CD4-positive, alpha-beta T cell treated with Interleukin-10 for 1 hour (primary cell): Measurements from ENCODE around the gene BANP.
"Not testable (repeated sequence)": the region's sequence is repeated elsewhere in the genome, so short reads cannot be mapped to it uniquely, and the experiment has no call there.

Experiments
- DNase-seq: peaks from one replicate; pipeline ENCODE4 v3.0.0-alpha.2; 2020

Gene BANP

DNA sequence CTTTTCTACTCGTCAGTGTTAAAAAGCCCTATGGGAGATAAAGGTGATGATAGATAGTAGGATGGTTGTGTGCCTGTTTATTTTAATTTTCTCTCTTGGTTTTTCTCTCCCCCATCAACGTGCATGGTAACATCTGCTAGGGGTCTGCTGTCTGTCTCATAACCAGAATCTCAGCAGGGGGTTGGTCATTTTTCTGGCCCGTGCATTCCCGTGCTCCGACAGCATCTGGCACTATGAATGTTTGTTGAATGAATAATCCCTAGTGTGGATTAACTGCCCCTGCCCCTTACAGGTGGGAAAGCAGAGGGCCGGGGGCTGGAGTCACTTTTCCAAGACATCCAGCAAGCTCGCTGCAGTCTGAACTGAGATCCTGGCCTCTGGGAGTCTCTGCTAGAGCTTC is 21.2 kb upstream of the BANP start:
- DNase-seq: no peak

DNA sequence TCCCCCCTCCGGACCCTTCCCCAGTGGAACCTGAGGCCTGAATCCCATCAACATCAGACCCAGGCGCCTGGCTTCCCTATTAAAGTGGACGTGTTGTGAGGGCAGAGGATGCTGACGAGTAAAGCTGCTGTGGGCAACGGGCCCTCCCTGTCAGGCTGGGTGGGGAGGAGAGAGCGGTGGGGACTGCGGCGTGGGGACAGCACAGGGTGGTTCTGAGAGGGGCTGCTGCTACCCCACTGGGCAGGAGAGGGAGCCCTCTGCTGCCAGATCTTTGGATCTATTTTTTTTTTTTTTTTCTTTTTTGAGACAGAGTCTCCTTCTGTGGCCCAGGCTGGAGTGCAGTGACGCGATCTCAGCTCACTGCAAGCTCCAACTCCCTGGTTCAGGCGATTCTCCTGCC is 20.8 kb upstream of the BANP start:
- DNase-seq: no peak

DNA sequence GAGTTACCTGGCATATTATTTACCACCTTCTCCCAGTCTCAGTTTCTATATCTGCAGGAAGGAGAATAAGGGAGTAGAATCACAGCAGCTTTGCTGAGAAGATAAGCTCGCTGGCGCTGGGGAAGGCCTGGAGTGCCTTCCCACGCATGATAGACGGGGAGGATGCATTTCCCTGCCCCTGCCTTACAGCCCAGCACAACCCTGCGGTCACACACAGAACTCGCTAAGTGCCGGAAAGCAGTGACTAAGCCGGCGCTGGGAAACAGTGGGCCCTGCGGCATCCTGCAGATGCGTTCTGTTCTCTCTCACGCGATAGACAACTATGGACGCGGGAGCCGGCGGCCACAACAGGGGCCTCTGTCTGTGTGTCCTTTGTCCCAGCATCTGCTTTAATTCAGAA is 19.7 kb upstream of the BANP start:
- no peak for DNase-seq

DNA sequence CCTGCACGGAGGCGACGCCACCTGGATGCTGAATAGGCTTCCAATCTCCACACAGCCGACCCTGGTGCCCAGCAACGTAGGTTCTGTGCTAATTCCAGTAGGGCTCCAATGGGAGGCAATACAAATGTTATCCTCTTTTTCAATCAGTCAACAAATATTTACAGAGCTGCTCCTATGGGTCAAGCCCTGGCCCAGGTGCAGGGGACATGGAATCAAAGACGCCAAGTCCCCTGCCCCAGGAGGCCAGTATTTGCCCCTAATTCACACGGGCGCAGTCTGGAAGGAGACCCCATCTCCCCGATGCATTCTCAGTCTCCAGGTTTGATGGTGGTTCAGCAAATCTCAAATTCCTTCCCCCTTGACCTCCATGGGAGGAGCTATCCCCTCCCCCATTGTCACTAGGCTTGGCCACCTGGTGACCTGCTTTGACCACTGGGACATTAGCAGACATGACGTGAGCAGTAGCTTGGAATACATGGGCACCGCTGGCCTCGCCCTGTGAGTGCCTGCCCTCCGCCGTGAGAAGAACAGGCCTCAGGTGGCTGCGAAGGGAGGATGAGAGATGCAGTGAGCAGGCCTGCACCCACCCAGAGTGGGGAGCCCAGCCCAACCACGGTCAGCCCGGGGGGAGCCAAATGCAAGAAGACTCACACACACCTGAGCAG is 18.6 kb upstream of the BANP start:
- not testable (repeated sequence) for DNase-seq

DNA sequence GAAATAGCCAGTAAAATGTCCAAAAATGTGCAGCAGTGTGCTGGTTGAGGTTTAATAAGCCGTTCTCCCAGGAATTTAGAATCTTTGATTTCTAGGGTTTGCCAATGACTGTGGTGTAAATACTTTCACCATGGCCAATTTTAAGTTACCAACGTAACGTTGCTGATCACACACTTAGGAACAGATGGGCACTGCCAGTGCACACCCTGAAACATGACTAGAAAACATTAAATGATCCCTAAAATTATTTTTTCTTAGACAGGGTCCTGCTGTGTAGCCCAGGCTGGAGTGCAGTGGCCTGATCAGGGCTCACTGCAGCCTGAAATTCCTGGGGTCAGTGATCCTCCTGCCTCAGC is 18.1 kb upstream of the BANP start:
- DNase-seq: no peak

DNA sequence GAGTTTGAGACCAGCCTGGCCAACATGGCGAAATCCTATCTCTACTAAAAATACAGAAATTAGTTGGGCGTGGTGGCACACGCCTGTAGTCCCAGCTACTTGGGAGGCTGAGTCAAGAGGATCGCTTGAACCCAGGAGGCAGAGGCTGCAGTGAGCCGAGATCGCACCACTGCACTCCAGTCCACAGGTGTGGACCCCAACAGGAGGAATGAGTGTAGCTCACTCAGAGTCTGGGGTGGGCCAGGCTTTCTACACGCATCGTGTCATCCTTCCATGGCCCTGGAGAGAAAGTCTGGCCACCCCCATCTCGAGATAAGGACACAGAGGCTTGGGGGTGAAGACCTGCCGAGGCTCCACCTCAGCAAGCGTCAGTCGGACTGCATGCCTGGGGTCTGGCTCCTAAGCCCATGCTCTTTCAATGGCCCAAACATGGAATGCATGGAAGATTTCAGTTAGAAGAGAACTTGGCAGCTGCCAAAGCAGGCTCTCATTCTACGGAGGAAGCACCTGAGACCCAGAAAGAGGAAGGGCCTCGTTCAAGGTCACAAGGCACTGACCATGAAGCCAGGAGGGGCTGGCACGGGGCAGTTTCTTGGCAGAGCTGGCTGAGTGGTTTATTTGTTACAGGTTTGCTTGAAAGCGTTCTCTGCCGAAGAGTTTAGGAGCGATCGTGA is 16.3 kb upstream of the BANP start:
- DNase-seq: not testable (repeated sequence)

DNA sequence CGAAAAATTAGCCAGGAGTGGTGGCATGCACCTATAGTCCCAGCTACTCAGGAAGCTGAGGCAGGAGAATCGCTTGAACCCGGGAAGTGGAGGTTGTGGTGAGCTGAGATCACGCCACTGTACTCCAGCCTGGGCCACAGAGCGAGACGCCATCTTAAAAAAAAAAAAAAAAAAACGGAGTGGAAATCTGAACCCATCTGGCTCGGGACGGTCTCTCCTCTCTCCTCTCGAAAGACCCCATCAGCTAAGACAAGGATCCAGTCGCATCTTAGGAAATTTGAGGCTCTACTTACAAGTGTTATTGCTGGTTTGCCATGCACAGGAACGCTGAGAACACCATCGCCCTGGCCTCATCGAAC is 15.2 kb upstream of the BANP start:
- not testable (repeated sequence) for DNase-seq

DNA sequence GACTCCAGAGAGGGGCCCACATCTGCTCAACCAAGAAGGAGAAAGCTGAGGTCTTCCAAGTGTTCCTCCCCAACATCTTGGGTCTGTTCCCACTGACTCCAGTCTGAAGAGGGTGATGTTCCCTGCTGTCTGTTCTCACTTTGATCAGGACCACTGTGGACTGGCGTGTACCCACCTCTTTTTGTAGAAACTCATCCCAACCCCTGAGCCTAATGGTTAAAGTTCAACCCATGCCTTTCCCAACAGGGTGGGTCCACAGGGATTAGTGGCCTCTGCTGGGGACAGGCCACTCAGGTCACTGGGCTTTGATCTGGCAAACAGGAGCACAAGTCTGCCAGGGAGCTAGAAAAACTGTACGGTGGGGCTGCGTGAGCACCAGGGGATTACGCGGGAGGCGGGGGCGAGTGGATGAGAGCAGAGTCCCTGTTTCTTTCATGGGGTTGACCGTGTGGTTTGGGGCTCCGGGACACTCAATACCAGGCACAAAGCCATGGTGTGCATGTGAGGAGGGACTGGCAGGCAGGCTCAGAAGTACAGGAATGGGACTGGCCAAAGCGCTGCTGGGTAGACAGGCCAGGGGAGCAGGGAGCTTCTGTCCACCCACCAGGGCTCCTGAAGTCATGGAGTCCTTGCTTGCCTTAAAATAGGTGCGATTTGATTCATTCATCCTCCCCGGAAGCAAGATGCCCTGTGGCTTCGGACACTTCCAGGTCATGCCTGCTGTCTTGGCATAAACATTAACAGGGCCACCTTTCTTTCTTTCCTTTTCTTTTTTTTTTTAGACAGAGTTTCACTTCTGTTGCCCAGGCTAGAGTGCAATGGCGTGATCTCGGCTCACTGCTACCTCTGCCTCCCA is 14.6 kb upstream of the BANP start, which contains the start of gene CA5A:
Gene CA5A, minus strand, starts transcription at position 155 of the 856 bp plus-strand sequence. Its CDS starts 79 bp downstream, at position 76.
- no peak for DNase-seq

DNA sequence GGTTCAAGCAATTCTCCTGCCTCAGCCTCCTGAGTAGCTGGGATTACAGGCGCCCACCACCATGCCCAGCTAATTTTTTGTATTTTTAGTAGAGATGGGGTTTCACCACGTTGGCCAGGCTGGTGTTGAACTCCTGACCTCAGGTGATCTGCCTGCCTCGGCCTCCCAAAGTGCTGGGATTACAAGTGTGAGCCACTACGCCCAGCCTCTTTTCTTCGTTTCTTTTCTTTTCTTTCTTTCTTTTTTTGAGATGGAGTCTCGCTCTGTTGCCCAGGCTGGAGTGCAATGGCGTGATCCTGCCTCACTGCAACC is 14.0 kb upstream of the BANP start:
- DNase-seq: not testable (repeated sequence)

DNA sequence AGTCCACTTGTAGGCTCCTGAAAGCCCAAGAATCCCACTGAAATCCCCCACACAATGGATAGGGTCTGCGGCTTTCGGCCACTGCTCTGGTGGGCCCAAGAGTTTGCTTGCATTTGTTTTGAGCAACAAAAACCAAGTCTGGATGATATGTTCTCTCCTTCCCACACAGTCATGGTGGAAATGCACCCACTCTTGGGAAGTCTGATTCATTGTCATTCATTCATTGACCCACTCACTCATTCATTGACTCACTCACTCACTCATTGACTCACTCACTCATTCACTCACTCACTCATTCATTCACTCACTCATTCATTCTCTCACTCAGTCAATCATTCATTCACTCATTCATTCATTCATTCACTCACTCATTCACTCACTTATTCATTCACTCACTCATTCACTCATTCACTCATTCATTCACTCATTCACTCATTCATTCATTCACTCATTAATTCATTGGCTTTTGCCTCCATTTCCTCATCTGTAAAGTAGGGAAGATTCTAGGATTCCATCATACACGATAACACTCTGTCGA is 12.8 kb upstream of the BANP start:
- DNase-seq: no peak

DNA sequence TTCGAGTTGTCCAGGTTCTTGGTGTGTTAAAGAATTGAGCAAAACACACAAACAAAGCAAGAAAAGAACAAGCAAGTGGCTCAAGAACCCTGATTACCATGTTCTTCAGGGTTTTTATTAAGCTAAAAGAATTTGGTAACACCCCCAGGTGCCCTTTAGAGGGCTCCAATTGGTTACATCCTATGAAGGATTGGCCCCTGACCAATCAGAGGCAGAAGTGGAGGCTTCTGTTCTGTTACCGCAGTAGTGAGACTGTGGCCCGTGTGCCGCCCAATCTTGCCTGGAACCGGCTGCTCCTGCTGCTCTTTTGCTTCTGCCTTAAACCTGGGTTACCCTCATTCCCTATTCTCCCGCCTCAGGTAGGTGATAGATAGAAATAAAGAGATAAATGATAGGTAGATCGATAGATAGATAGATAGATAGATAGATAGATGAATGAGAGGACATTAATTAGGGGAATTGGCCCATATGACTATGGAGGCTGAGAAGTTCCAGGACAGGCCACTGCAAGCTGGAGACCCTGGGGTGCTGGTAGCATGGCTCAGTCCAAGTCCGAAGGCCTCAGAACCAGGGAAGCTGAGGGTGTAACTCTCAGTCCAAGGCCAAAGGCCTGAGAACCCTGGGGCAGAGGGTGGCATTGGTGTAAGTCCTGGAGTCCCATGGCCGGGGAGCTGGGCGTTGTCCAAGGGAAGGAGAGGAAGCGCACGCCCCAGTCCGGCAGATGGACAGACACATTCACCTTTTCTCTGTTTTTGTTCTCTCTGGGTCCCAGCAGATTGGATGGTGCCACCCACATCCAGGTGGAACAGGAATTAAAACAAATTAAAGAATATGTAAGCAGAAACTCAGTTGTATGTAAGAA is 11.4 kb upstream of the BANP start:
- no peak for DNase-seq

DNA sequence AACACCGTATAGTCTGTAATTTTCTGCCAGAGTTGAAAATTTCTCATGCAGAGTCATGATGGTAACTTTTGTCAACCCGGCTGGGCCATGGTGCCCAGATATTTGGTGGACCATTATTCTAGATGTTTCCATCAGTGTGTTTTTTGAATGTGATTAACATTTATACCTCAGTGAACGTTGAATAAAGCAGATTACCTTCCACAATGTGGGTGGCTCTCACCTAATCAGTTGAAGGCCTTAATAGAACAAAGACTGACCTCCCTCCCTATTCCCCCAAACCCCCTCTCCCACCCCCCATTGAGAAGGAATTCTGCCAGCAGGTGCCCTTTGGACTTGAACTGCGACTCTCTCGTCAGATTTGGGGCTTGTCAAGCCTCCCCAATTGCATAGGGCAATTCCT is 8.6 kb upstream of the BANP start:
- no peak for DNase-seq

DNA sequence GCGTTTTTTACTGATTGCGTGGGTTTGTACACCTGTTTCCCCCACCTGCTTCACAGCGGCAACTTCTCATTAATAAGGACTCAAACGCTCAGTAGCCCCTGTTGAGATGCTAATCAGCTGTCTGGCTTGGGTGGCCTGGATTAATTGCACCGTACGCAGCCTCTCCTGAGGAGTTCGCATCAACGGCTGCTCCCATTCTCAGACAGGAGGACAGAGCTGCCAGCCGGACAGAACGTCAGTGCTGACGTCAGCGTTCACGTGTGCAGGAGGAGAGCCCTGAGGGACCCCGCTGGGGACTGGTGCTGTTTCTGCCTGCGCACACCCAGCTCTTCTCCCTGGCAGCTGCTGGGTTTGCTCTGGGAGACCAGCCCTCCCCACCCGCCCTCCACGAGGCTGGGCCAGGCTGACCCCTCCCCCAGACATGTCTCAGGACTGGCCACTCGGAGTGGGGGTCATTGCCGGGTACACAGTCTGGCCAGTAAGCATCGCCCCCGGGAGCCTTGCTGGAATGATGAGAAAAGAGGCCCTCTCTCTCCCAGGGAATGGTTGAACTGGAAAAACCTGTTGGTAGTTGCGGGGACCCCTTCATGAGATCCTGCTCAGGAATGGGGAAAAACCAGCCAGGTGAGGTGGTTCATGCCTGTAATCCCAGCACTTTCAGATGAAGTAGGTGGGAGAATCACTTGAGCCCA is 5.7 kb upstream of the BANP start:
- DNase-seq: no peak

DNA sequence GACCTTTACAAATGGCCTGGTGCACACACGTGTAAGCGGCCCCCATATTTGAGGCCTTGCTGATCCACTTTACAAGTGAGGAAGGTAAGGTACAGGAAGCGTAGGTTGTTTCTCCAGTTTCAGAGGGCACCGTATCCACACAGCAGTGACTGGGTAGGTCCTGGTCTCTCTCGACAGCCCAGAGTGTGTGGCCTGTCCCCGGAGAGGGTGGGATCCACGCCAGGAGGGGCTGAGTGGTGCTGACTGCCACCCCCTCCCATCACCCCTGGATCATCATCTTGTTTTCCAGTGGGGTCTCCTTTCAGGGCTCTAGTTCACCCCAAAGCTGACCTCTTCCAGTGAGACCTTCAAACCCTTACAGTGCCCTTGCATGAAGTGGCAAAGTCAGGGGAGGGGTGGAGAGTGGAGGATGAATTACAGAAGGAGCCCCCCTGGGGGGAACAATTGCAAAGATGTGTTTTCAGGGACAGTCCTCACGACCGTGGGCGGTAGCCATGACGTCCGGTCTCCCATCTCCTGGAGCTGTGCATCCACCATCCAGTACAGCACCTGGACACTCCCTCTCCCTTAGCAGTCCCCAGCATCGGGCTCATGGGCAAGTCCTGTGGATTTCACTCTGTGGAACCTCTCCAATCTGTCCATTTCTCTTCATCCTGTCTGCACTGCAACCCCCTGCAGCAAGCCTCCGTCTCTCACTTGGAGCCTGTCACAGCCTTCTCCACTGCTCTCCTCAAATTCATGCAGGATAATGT is 4.5 kb upstream of the BANP start:
- DNase-seq: no peak

DNA sequence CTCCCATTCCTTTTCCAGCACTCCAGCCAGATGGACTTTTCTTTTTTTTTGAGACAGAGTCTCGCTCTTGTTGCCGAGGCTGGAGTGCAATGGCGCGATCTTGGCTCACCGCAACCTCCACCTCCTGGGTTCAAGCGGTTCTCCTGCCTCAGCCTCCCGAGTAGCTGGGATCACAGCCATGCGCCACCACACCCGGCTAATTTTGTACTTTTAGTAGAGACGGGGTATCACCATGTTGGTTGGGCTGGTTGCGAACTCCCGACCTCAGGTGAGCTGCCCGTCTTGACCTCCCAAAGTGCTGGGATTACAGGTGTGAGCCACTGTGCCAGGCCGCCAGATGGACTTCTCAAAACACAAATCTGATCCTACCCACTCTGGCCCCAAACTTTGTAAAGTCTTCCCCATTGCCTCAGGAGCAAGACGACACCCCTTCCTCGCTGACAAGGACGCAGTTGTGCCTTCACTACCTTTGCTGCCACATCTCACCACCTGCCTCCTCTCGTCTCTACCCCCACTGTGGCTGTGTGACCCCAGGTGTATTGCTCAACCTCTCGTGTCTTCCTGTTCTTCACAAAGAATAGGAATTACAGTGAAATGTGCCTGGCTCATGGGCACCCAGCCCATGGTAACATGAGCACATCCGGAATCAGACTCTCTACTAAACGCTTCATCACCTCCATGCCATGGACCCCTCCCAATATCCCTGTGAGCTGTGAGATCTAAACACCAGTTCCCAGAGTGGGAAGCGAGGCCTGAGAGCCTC is 3.7 kb upstream of the BANP start:
- DNase-seq: no peak

DNA sequence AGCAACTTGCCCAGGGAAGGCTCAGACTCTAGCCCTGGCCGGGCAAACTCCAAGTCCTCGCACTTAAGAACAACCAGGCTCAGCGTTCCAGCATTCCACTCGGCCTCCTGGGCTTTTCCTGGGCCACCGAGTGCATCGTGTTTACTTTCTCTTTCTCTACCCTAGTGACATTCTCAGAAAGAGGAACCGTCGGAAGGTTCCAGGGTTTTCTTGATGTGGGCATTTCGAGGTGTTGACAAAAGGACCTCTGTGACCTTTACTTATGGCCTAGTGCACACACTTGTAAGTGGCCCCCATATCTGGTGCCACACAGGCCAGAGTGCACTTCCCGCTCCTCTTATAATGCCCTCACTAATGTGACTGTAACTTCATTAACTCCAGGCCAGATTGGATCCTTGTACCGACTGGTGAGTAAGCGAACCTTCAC is 3.1 kb upstream of the BANP start:
- DNase-seq: no peak

DNA sequence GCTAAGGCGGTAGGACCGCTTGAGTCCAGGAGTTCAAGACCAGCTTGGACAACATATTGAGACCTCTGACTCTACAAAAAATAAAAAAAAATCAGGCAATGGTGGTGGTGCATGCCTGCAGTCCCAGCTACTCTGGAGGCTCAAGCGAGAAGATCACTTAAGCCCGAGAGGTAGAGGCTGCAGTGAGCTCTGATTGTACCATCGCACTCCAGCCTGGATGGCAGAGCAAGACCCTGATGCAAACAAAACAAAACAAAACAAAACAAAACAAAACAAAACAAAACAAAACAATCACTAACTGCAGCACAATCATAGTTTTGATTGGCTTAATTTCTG is 2.5 kb upstream of the BANP start:
- DNase-seq: no peak

DNA sequence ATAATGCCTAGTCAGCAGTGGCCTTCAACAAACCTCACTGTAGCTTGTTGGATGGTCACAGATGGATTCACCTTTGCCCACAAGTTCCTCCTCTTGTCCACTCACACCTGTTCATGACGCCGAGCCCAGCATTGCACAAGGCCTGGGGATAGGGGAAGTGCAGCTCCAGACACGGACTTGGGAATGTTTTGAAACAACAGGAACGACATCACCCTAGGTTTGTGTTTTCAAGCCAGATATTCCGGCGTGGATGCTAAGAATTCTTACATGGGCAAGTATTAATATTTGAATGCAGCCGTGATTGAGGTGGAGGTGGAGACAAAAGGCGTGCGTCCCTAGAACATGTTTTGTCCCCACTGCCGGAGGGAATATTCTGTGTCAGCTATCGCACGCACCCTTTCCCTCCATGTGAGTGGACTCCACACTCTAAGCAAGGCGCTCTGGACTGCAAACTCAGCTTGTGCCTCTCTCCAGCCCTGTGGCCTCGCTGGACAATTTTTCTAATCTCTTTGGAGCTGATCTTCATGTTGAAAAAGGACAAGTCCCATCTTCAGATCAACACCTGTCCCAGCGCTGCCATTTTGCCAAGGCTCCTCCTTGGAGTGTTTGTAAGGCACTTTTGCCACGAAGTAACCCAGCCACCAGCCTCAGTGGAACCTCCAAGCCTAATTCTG is 2.0 kb upstream of the BANP start:
- no peak for DNase-seq

DNA sequence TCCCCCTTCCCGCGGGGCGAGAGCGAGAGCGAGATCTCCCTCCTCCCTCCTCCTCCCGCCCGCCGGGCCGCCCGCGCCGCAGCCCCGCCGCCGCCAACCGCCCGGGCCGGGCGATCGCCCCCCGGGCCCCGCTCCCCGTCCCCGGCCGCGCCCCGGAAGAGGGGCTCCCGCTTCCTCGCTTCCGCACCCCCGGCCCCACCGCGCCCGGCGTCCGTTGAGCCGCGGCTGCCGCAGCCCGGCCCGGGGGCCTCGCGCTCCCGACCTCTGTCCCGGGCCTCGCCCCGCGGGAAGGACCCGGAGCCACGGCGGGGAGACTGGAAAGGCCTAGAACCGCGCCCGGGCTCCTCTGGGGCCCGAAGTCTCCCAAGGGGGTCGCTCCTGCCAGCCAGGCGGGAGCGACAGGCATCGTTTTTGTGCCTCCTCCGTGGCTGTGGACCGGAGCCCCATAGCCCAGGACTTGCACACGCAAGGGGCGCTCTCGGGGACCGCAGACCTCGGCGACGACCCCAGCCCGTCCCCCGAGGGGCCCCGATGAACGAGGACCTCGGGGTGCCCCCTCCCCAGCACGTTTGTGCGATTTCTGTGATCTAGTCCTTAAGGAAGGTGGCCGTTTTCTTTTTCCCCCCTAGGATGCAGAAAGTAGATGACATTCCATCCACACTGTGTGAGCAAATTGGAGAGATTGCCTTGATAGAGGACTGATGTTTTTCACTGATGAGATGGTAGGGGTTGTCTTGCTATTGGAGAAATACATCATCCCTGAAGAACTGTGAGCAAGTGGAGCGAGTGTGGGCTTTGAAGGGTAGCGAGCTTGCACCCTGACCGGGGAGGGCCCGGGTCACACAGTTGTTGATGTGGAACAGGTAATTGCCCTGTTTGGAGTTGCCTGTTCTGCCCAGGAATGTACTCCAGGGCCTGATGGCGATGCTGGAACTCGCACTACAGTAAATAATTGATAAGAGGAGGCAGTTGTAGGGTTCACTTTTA is 611 bp downstream of the BANP start:
- no peak for DNase-seq
